Adrenal gland (tissue), 5 donors: Measurements from ENCODE around the gene EFNA4.

Experiments
- CTCF ChIP-seq, 6 experiments: fragments of 450-650 bp in 4 of 6; fragments of 200-600 bp in 2 of 6; sonication (generic) in 1 of 6; IDR thresholded peaks; 1 replicate in 5 of 6; 2 replicates in 1 of 6; pipeline versions ENCODE4 v1.5.1 to v1.8.0; 2016 to 2021; ENCODE audit warnings: antibody characterized with exemption in 6 of 6, mild to moderate bottlenecking in 2 of 6, moderate library complexity in 1 of 6
- POLR2A ChIP-seq, 2 donors: fragments of 450-650 bp; IDR thresholded peaks; one replicate each; pipeline ENCODE4 v1.6.1; 2017; ENCODE audit warnings: antibody characterized with exemption in 2 of 2, mild to moderate bottlenecking in 2 of 2, moderate library complexity in 1 of 2
- donor health status: DM: no; HTN: no; CAD: no.

- TF ChIP-seq POLR2A (IDR thresholded peaks at IDR 0.05) (no peak), CTCF (IDR thresholded peaks at IDR 0.05) (no peak)
Measured at GRCh38 chr1:155085504-155086127, 22.1 kb downstream of the EFNA4 start.
